Measurements from ENCODE around the gene HPGD. TPM values are rescaled to one million over a fixed set of nuclear protein-coding genes. Genes with fewer than 3 reads are reported as not detected.
A peak's percentile ranks its signal among the peaks of the same experiment; 100 is the strongest.

The HPGD gene
- total RNA-seq, 4 donors from 2014 or later = 23.0 to 179 (median 45.4) TPM

- intact Hi-C loops (cut with DNase I) = no loop called here
- Histone ChIP-seq H3K9me3 (no peaks in the 10 kb centered on the region), H3K4me1 (peaks cover 0 to 38% (median 0%) of the 10 kb centered on the region in 3 donors), H3K27ac (no peak overlapping the region), H3K27me3 (no peaks in the 10 kb centered on the region), H3K4me3 (no peak overlapping the region), H3K36me3 (no peaks in the 10 kb centered on the region)
- TF ChIP-seq CTCF (IDR thresholded peaks at IDR 0.05) = no peak
- no peak for TF ChIP-seq POLR2A (IDR thresholded peaks at IDR 0.05)
- no peak for DNase-seq
- 86 to 93% methylated on average over 4 of the region's 4 CpGs for WGBS, 2 donors
These were observed 33.7 kb upstream of the HPGD start for GRCh38 chr4:174555789-174556630.

GRCh38 chr4:174554231-174554728 lies 32.0 kb upstream of the HPGD start:
- intact Hi-C loops (cut with DNase I) = no loop called here
- Histone ChIP-seq H3K27me3 (no peaks in the 10 kb centered on the region), H3K36me3 (no peaks in the 10 kb centered on the region), H3K27ac (peak overlapping the region in 1 of 4 donors; percentile 42), H3K4me3 (no peak overlapping the region), H3K9me3 (no peaks in the 10 kb centered on the region), H3K4me1 (peaks cover 0 to 20% (median 0%) of the 10 kb centered on the region in 3 donors)
- no peak for DNase-seq
- TF ChIP-seq CTCF (IDR thresholded peaks at IDR 0.05) = no peak

- Histone ChIP-seq H3K4me3 (no peak overlapping the region), H3K36me3 (no peaks in the 10 kb centered on the region), H3K4me1 (peaks cover 0 to 16% (median 0%) of the 10 kb centered on the region in 3 donors), H3K27me3 (no peaks in the 10 kb centered on the region), H3K9me3 (no peaks in the 10 kb centered on the region), H3K27ac (peak overlapping the region in 1 of 4 donors; percentile 42)
- DNase-seq = no peak
- WGBS, 2 donors = 27 to 39% methylated on average over 2 of the region's 2 CpGs
- intact Hi-C loops (cut with DNase I) = no loop called here
- TF ChIP-seq POLR2A (IDR thresholded peaks at IDR 0.05) = no peak
- no peak for TF ChIP-seq CTCF (IDR thresholded peaks at IDR 0.05)
These were observed 31.5 kb upstream of the HPGD start for GRCh38 chr4:174553828-174554227.

GRCh38 chr4:174553031-174553430 lies 30.7 kb upstream of the HPGD start:
- no peaks in the 10 kb centered on the region for H3K27me3 ChIP-seq
- H3K4me1 ChIP-seq = peaks cover 0 to 14% (median 0%) of the 10 kb centered on the region in 3 donors
- H3K4me3 ChIP-seq = no peak overlapping the region
- no peak for DNase-seq
- no peaks in the 10 kb centered on the region for H3K36me3 ChIP-seq
- H3K27ac ChIP-seq = no peak overlapping the region
- no peak for TF ChIP-seq POLR2A (IDR thresholded peaks at IDR 0.05)
- no peak for TF ChIP-seq CTCF (IDR thresholded peaks at IDR 0.05)
- WGBS, 2 donors = 82 to 85% methylated on average over 2 of the region's 2 CpGs
- intact Hi-C loops (cut with DNase I) = no loop called here
- no peaks in the 10 kb centered on the region for H3K9me3 ChIP-seq

- H3K4me3 ChIP-seq = no peak overlapping the region
- H3K27ac ChIP-seq = no peak overlapping the region
- no peaks in the 10 kb centered on the region for H3K36me3 ChIP-seq
- intact Hi-C loops (cut with DNase I) = no loop called here
- H3K27me3 ChIP-seq = no peaks in the 10 kb centered on the region
- H3K4me1 ChIP-seq = peaks cover 0 to 14% (median 0%) of the 10 kb centered on the region in 3 donors
- DNase-seq = no peak
- TF ChIP-seq CTCF (IDR thresholded peaks at IDR 0.05) = no peak
- no peak for TF ChIP-seq POLR2A (IDR thresholded peaks at IDR 0.05)
- H3K9me3 ChIP-seq = no peaks in the 10 kb centered on the region
These were observed 28.3 kb upstream of the HPGD start for GRCh38 chr4:174550541-174550940.

Measured in esophagus squamous epithelium (tissue), 5 donors.